HG03175 (cell line): ENCODE results near the gene GPR15LG.
"Not testable (repeated sequence)": the region's sequence is repeated elsewhere in the genome, so short reads cannot be mapped to it uniquely, and the experiment has no call there.

Experiments
- ATAC-seq: cut with Tn5 transposase; IDR thresholded peaks from one replicate; pipeline ENCODE4 v1.9.1; 2021; ENCODE audit warnings: mild to moderate bottlenecking, moderate library complexity; ENCODE audit not compliant: unreplicated experiment

The GPR15LG gene

GRCh38 chr10:84173501-84173929 lies at the start of gene GPR15LG:
Gene GPR15LG (plus strand): TSS chr10:84173801. CDS start chr10:84173852, 51 bp downstream.
- peak; percentile 25 for ATAC-seq

GRCh38 chr10:84125910-84126784 lies 47.5 kb upstream of the GPR15LG start:
- ATAC-seq = not testable (repeated sequence)

DNA sequence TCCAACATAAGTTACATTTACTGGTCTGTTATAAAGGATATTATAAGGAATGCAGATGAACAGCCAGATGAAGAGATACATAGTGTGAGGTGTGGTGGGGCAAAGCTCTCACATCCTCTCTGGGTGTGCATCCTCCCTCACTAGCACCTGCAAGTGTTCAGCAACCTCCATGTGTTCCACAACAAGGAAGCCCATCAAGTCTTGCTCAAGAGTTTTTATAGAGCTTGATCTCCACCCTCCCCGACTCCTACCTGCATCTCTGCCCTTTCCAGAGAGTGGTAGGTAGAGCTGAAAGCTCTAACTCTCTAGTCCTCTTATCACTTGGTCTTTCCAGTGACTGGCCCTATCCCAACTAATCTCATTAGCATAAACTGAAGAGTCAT lies 46.8 kb upstream of the GPR15LG start:
- no peak for ATAC-seq

- no peak for ATAC-seq
Observed at GRCh38 chr10:84135836-84136235, 37.8 kb upstream of the GPR15LG start.

- ATAC-seq = no peak
Observed at GRCh38 chr10:84137811-84138210, 35.8 kb upstream of the GPR15LG start.

GRCh38 chr10:84138478-84139125 lies 35.0 kb upstream of the GPR15LG start:
- ATAC-seq = no peak

- peak; percentile 97 for ATAC-seq
Observed at GRCh38 chr10:84139126-84140035, 34.2 kb upstream of the GPR15LG start, which contains the start of gene GHITM. Gene GHITM (plus strand): TSS chr10:84139509. CDS start chr10:84141501, 1,992 bp downstream.

DNA sequence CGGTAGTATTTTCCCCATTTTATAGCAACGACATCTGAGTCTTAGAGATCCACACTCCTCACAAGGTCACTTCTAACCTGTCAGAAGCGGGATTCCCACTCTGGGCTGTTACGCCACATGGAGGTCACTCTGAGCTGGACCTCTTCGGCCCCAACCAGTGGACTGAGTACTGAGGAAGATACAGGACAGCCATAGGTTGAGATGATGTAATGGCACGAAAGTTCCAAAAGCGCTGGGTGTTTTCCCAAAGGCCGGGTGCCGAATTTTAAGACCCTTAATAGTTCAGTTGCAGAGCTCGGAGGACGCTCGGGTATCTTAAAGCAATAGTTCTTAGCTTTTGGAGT lies 33.6 kb upstream of the GPR15LG start:
- peak; percentile 0 for ATAC-seq

DNA sequence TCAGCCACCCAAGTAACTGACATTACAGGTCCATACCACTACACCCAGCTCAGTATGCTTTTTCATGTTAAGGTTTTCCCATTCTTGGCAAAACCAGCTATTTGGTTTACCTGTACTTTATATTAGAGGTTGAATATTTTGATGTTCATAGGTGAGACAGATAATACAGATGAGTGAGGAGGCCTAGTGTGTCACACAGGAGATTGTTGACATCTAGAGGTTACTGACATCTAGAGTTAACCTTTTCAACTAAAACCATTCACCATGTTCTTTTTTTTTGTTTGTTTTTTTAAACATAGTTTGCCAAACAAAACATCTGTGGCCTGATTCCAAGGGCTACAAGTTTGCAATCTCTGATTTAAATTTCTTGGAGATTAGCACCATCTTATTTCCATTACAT lies 26.3 kb upstream of the GPR15LG start:
- no peak for ATAC-seq

DNA sequence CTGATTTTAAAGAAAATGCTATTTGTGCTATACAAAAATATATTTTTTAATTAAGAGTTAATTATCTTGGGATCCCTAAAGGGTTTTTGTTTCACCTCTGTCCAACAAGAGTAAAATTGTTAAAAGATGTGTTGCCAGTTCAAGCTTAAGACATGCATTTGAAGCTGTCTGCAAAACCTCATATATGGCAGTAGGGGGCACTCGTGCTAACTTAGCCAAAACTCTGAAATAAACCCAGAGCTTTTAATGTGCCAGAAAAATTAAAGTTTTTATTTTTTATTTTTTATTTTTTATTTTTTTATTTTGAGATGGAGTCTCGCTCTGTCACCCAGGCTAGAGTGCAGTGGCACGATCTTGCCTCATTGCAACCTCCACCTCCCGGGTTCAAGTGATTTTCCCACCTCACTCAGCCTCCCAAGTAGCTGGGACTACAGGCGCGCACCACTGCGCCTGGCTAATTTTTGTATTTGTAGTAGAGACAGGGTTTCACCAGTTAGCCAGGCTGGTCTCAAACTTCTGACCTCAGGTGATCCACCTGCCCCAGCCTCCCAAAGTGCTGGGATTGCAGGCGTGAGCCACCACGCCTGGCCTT lies 25.5 kb upstream of the GPR15LG start:
- peak; percentile 69 for ATAC-seq

DNA sequence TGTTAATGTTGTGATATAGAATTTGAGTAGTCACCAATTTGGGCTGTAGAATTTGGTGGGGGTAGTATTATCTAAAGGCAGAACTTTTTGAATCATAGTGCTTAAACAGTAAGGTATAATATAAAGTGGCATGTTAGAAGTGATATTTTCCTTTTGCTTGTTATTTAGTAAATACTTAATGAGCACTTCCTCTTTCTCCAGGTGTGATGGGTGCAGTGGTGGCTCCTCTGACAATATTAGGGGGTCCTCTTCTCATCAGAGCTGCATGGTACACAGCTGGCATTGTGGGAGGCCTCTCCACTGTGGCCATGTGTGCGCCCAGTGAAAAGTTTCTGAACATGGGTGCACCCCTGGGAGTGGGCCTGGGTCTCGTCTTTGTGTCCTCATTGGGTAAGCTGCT lies 23.7 kb upstream of the GPR15LG start:
- no peak for ATAC-seq

DNA sequence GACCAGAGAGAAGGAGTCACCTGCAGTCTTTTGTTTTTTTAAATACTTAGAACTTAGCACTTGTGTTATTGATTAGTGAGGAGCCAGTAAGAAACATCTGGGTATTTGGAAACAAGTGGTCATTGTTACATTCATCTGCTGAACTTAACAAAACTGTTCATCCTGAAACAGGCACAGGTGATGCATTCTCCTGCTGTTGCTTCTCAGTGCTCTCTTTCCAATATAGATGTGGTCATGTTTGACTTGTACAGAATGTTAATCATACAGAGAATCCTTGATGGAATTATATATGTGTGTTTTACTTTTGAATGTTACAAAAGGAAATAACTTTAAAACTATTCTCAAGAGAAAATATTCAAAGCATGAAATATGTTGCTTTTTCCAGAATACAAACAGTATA lies 20.8 kb upstream of the GPR15LG start:
- ATAC-seq = no peak

GRCh38 chr10:84155521-84155920 lies 18.1 kb upstream of the GPR15LG start:
- no peak for ATAC-seq

DNA sequence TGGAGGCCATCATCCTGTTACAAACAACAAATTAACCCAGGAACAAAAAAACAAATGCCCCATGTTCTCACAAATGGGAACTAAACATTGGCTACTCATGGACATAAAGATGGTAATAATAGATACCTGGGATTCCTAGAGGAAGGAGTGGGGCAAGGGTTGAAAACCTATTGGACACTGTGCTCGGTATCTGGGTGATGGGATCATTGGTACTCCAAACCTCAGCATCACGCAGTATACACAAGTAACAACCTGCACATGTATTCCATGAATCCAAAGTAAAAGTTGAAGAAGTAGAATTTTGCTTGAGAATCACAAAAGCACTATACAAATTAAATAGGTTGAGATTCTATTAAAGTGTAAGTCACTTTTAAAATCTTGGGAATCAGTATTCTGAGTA lies 17.6 kb upstream of the GPR15LG start:
- ATAC-seq = no peak

DNA sequence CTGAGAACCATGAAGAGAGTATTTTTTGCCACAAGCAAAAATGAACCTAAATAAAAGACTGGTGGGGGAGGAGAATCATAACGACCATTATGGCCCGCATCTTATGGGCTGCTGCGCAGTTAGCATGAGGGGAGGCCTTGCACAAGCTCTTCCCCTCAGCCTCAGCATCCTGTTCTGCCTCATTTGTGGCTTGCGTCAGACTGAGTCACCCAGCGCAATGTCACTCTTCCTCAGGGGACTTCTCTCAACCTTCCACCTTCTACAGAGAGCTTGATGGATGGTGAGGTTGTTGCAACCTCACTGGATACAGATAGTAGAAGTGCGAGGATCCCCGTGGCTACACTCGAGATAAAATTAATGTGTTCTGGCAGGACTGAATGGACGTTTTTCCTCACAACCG lies 16.8 kb upstream of the GPR15LG start:
- ATAC-seq = no peak

DNA sequence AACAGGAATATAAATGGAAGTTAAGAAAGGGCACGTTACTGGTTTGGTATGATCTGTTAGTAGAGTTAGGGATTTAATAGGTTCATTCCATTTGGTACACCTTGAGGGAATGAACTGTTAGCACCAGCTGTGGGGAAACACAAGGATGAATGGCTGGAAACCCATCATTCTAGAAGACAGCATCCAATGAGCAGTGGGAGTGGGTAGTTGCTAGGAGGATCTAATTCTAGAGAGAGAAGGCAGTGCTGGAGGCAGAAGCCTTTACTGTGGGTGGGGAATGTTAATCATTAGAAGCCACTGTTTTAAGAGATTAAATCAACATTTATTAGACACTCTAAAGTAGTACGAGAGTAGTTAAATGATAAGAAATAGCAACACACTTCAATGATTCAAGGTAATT lies 15.5 kb upstream of the GPR15LG start:
- ATAC-seq = no peak

GRCh38 chr10:84158550-84158949 lies 15.1 kb upstream of the GPR15LG start:
- no peak for ATAC-seq

DNA sequence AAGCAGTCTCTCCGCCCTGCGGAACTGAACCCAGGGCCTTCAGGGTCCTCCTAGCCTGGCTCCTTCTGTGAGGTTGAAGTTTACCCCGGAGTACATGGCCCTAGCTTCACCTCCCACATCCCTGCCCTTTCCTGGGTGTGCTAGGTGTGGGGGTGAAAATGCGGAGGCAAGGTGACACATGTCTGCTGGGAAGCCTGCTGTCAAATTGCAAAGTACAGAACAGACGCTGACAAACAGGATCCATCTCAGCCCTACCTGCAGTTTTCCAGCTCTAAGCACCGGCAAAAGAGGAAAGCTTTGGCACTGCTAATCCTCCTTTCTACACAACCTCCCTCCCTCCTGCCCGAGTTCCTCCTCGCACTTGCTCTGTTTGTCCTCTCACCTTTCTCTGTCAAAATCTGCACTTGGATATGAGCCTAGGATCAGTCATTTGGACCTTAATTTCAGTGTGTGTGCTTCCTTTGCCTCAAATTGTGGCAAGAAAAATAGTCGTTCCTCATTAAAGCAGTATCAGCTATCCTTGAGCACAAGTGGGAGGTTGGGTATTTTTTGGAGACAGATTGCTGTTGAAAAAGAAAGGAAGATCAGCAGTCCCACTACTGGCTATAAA lies 14.4 kb upstream of the GPR15LG start:
- no peak for ATAC-seq

DNA sequence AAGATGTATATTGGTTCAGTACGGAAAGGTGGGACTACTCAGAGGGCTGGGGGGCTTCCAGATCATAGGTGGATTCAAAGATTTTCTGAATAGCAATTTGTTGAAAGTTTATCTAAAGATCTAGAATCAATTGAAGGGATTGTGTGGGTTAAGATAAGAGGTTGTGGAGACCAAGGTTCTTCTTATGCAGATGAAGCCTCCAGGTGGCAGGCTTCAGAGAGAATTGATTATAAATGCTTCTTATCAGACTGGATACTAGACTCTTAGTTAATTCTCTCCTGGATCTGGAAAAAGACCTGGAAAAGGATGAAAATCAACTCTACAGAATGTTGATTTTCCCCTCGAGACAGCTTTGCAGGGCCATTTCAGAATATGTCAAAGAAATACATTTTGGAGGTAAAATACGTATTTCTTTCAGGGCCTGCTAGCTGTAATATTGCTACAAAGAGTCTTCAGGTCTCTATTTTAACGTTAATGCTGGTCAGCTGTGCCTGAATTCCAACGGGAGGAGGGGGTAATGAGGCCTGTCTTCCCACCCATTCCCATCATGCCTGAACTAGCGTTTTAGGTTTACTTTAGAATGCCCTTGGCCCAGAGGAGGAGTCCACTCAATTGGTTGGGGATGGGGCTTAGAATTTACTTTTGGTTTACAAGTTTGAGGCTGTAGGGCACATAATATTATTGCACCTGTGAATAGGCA lies 12.8 kb upstream of the GPR15LG start:
- ATAC-seq = no peak

GRCh38 chr10:84163996-84164395 lies 9.6 kb upstream of the GPR15LG start:
- ATAC-seq = no peak
